A549 (cell line): ENCODE data around the gene DYRK3. TPM values are rescaled to one million over a fixed set of nuclear protein-coding genes. Genes with fewer than 3 reads are reported as not detected.
"Not testable (repeated sequence)": the region's sequence is repeated elsewhere in the genome, so short reads cannot be mapped to it uniquely, and the experiment has no call there.

Experiments
- ATAC-seq, 2 experiments: fragments of 200-7000 bp in 1 of 2; fragments of >200 bp in 1 of 2; cut with Nextera tagmentation in 1 of 2; cut with Tn5 transposase in 1 of 2; 3 replicates each; pipeline versions ENCODE4 v1.8.0 to v1.9.1; 2018 to 2020; ENCODE audit warnings: mild to moderate bottlenecking in 1 of 2, moderate library complexity in 1 of 2
- CTCF ChIA-PET: fragments of 300-600 bp; sonication (Branson Sonifier 250); formaldehyde crosslinking; extraction: SDS; loops from one replicate; lab custom pipeline; 2021; ENCODE audit warnings: antibody characterized with exemption, inconsistent platforms; lab: Yijun Ruan, JAX
- POLR2A ChIA-PET: fragments of 350-600 bp; formaldehyde crosslinking; extraction: SDS; loops from one replicate; lab custom pipeline; 2021; ENCODE audit warnings: antibody characterized with exemption, inconsistent platforms; lab: Yijun Ruan, JAX
- DNase-seq, 2 experiments: peaks; one replicate each; pipeline versions ENCODE4 v3.0.0 to v3.0.0-alpha.2; 2011 to 2016; ENCODE audit warnings: low read depth in 1 of 2, low spot score in 1 of 2
- FAIRE-seq: peaks from 2 replicates; lab custom pipeline; 2011; peaks lifted over from hg19 to GRCh38; lab: Jason Lieb, UNC
- H3K27ac ChIP-seq, 2 experiments: fragments of >200 bp; sonication (Bioruptor Twin); formaldehyde crosslinking; 3 replicates each; pipeline ENCODE4 v1.5.1; 2016 to 2017
- H3K4me1 ChIP-seq: fragments of >200 bp; sonication (Bioruptor Twin); formaldehyde crosslinking; 3 replicates; pipeline ENCODE4 v1.6.1; 2016
- H3K4me2 ChIP-seq: fragments of >200 bp; sonication (Bioruptor Twin); formaldehyde crosslinking; 3 replicates; pipeline ENCODE4 v1.6.1; 2016
- H3K4me3 ChIP-seq: fragments of >200 bp; sonication (Bioruptor Twin); formaldehyde crosslinking; 3 replicates; pipeline ENCODE4 v1.5.1; 2016
- H3K9me3 ChIP-seq: fragments of >200 bp; sonication (Bioruptor Twin); formaldehyde crosslinking; 3 replicates; pipeline ENCODE4 v1.6.1; 2016
- BHLHE40 ChIP-seq: IDR thresholded peaks from 2 replicates; pipeline ENCODE4 v1.6.1; 2012; ENCODE audit warnings: low read depth, low read length, inconsistent platforms
- CEBPB ChIP-seq, 2 experiments: fragments of >200 bp in 1 of 2; sonication (Bioruptor Twin) in 1 of 2; formaldehyde crosslinking in 1 of 2; IDR thresholded peaks; 2 replicates each; pipeline ENCODE4 v1.6.1; 2012 to 2016
- CTCF ChIP-seq: fragments of >200 bp; sonication (Bioruptor Twin); formaldehyde crosslinking; IDR thresholded peaks from 3 replicates; pipeline ENCODE4 v1.5.1; 2016
- EHF ChIP-seq: fragments of 250-450 bp; sonication (Bioruptor Pico); IDR thresholded peaks from 2 replicates; pipeline ENCODE4 v1.5.0; 2020; ENCODE audit warnings: mild to moderate bottlenecking
- FOXS1 ChIP-seq: fragments of 250-450 bp; sonication (Bioruptor Pico); IDR thresholded peaks from 2 replicates; pipeline ENCODE4 v1.5.0; 2020; ENCODE audit warnings: mild to moderate bottlenecking, moderate library complexity
- GATA3 ChIP-seq: IDR thresholded peaks from 2 replicates; pipeline ENCODE4 v1.6.1; 2012; ENCODE audit warnings: borderline replicate concordance
- HOXA7 ChIP-seq: fragments of 250-450 bp; sonication (Bioruptor Pico); IDR thresholded peaks from 2 replicates; pipeline ENCODE4 v1.5.0; 2020; ENCODE audit warnings: mild to moderate bottlenecking, moderate library complexity
- KDM5A ChIP-seq: fragments of 200-600 bp; sonication (generic); IDR thresholded peaks from 2 replicates; pipeline ENCODE4 v1.6.1; 2016; ENCODE audit warnings: antibody characterized with exemption, mild to moderate bottlenecking
- MAFK ChIP-seq: fragments of 450-650 bp; IDR thresholded peaks from 2 replicates; pipeline ENCODE4 v1.6.1; 2014; ENCODE audit not compliant: partially characterized antibody
- MAX ChIP-seq: IDR thresholded peaks from 2 replicates; pipeline ENCODE4 v1.6.1; 2012
- MAZ ChIP-seq: fragments of 150-350 bp; IDR thresholded peaks from 2 replicates; pipeline ENCODE4 v1.6.1; 2014; ENCODE audit warnings: antibody characterized with exemption, low read depth, low read length, borderline replicate concordance
- MYC ChIP-seq: IDR thresholded peaks from 2 replicates; pipeline ENCODE4 v1.6.1; 2012; ENCODE audit warnings: mild to moderate bottlenecking, inconsistent platforms, low read length, improper control_type of control experiment, borderline replicate concordance
- NFE2L2 ChIP-seq: fragments of 150-350 bp; conservative IDR thresholded peaks from 2 replicates; pipeline ENCODE4 v1.6.1; 2014; ENCODE audit warnings: low read length
- NPAS2 ChIP-seq: fragments of 250-450 bp; sonication (Bioruptor Pico); IDR thresholded peaks from 2 replicates; pipeline ENCODE4 v1.8.0; 2022; ENCODE audit warnings: mild to moderate bottlenecking, moderate library complexity, borderline replicate concordance
- NR3C1 ChIP-seq: fragments of >200 bp; sonication (Bioruptor Twin); formaldehyde crosslinking; IDR thresholded peaks from 3 replicates; pipeline ENCODE4 v1.6.1; 2017
- PBX3 ChIP-seq: IDR thresholded peaks from 2 replicates; pipeline ENCODE4 v1.6.1; 2012
- PHF8 ChIP-seq: fragments of 200-600 bp; sonication (generic); IDR thresholded peaks from 2 replicates; pipeline ENCODE4 v1.6.1; 2016; ENCODE audit warnings: low read depth, mild to moderate bottlenecking, antibody characterized with exemption, moderate library complexity, borderline replicate concordance
- POLR2A ChIP-seq: IDR thresholded peaks from 2 replicates; pipeline ENCODE4 v1.6.1; 2012; ENCODE audit warnings: mild to moderate bottlenecking, low read length
- RAD21 ChIP-seq, 2 experiments: fragments of >200 bp in 1 of 2; sonication (Bioruptor Twin) in 1 of 2; formaldehyde crosslinking in 1 of 2; IDR thresholded peaks in 1 of 2; conservative IDR thresholded peaks in 1 of 2; 2 replicates in 1 of 2; 3 replicates in 1 of 2; pipeline ENCODE4 v1.6.1; 2012 to 2018; ENCODE audit warnings: inconsistent platforms in 1 of 2
- RARB ChIP-seq: fragments of 250-450 bp; sonication (Bioruptor Pico); IDR thresholded peaks from 2 replicates; pipeline ENCODE4 v1.8.0; 2021; ENCODE audit warnings: mild to moderate bottlenecking, moderate library complexity
- SMC3 ChIP-seq: fragments of >200 bp; sonication (Bioruptor Twin); formaldehyde crosslinking; IDR thresholded peaks from 3 replicates; pipeline ENCODE4 v1.6.1; 2018; ENCODE audit warnings: inconsistent platforms
- TFCP2L1 ChIP-seq: fragments of 250-450 bp; sonication (Bioruptor Pico); IDR thresholded peaks from 2 replicates; pipeline ENCODE4 v1.5.0; 2021; ENCODE audit warnings: mild to moderate bottlenecking
- USF2 ChIP-seq: fragments of 450-650 bp; IDR thresholded peaks from 2 replicates; pipeline ENCODE4 v1.6.1; 2014; ENCODE audit warnings: antibody characterized with exemption
- ZFP36 ChIP-seq: fragments of 450-650 bp; IDR thresholded peaks from 2 replicates; pipeline ENCODE4 v1.6.1; 2014; ENCODE audit warnings: borderline replicate concordance; ENCODE audit not compliant: partially characterized antibody
- WGBS: methylation state at CpG from one replicate; pipeline ENCODE4 v1.1.6; 2017; ENCODE audit errors: missing lambda C conversion rate; 5-methylcytosine and 5-hydroxymethylcytosine counted together
- polyA plus RNA-seq, 4 experiments: library from polyadenylated mRNA; depleted of rRNA in 3 of 4; stranded (reverse); fragments of >200 nt; fragmentation: RNase III in 1 of 4; extraction: RNeasy Plus Mini Kit Qiagen cat#74134 plus additional on column Dnase treatment in 1 of 4; gene quantifications; 2 replicates in 3 of 4; 3 replicates in 1 of 4; pipeline ENCODE4 v1.2.3, GENCODE V29; 2011 to 2017

Gene DYRK3
- polyA plus RNA-seq, 2 of the 4 experiments (the other 2 are of a cell fraction): 7.3 to 8.7 TPM

- TF ChIP-seq HOXA7 (CRISPR knock-in tag) (no peak), USF2 (no peak), RARB (no peak), MYC (peak; percentile 78), FOXS1 (CRISPR knock-in tag) (peak; percentile 64; the same call in 1 of the 2 replicates)
Measured at GRCh38 chr1:206612129-206612876, 23.0 kb upstream of the DYRK3 start, which contains the start of gene EIF2D (continued).

GRCh38 chr1:206626396-206626795 is 8.9 kb upstream of the DYRK3 start:
- CTCF ChIA-PET: interaction anchor here (0.9 to 19.0 kb wide), 7 partner anchors 9 to 355 kb away, joined by 3 to 452 read pairs (median 3); partner anchors contain the start of gene EIF2D
- H3K9me3 ChIP-seq, ATAC-seq, FAIRE-seq, DNase-seq, H3K4me2 ChIP-seq, H3K4me1 ChIP-seq, POLR2A ChIA-PET, H3K27ac ChIP-seq, H3K4me3 ChIP-seq: not testable (repeated sequence)
- 46% methylated on average over 2 of the region's 2 CpGs for WGBS

GRCh38 chr1:206628916-206629315 is 6.4 kb upstream of the DYRK3 start:
- ATAC-seq (no peak), DNase-seq (no peak), FAIRE-seq (no peak)
- peak; percentile 78 for TF ChIP-seq MAFK
- TF ChIP-seq EHF (CRISPR knock-in tag): no peak
- TF ChIP-seq CEBPB (IDR thresholded peaks at IDR 0.05): no peak
- no peak for TF ChIP-seq ZFP36
- TF ChIP-seq NFE2L2: no peak
- no peak for TF ChIP-seq KDM5A
- CTCF ChIA-PET: interaction anchor here (1.2 to 19.0 kb wide), 6 partner anchors 8 to 353 kb away, joined by 3 to 452 read pairs (median 30); partner anchors contain the start of gene EIF2D
- H3K9me3 ChIP-seq: peaks cover 5% of the 10 kb centered on the region; the same call in 1 of the 3 replicates
- POLR2A ChIA-PET: no interaction called here
- no peak overlapping the region for H3K27ac ChIP-seq
- WGBS: 0% methylated on average over 1 of the region's 1 CpG
- no peak overlapping the region for H3K4me3 ChIP-seq
- no peak overlapping the region for H3K4me2 ChIP-seq
- peaks cover 4% of the 10 kb centered on the region; the same call in 1 of the 3 replicates for H3K4me1 ChIP-seq

- CTCF ChIA-PET: interaction anchor here (0.8 to 19.0 kb wide), 25 partner anchors 10 to 351 kb away, joined by 3 to 452 read pairs (median 6); partner anchors contain the start of gene EIF2D
- ATAC-seq: peak in 1 of 2 experiments; percentile 49; a peak in 3 of 6 replicates
Measured at GRCh38 chr1:206631085-206631509, 4.2 kb upstream of the DYRK3 start.

More at GRCh38 chr1:206631085-206631509, 4.2 kb upstream of the DYRK3 start:
- peaks cover 14% of the 10 kb centered on the region; the same call in 2 of the 3 replicates for H3K4me1 ChIP-seq
- peak overlapping the region in 1 of 2 experiments; percentile 2; a peak in 1 of 6 replicates for H3K27ac ChIP-seq
- FAIRE-seq (no peak), DNase-seq (peak; percentile 82 to 94)
- peaks cover 5% of the 10 kb centered on the region; the same call in 1 of the 3 replicates for H3K9me3 ChIP-seq
- no peak overlapping the region for H3K4me2 ChIP-seq
- 19% methylated on average over 4 of the region's 4 CpGs for WGBS
- POLR2A ChIA-PET: interaction anchor here (0.5 to 1.3 kb wide), 3 partner anchors 19 to 53 kb away, joined by 3 to 6 read pairs (median 4); partner anchors contain the start of gene EIF2D
- no peak for TF ChIP-seq TFCP2L1 (CRISPR knock-in tag)
- TF ChIP-seq SMC3: peak; percentile 54
- peak; percentile 97 for TF ChIP-seq USF2
- no peak for TF ChIP-seq MAZ
- TF ChIP-seq BHLHE40: no peak
- TF ChIP-seq CTCF: peak; percentile 63
- no peak for TF ChIP-seq PHF8
- TF ChIP-seq RAD21 (conservative IDR thresholded peaks at IDR 0.05 in 1 of 2, IDR thresholded peaks at IDR 0.05 in 1 of 2): peak; percentile 60 to 66
- TF ChIP-seq POLR2A: no peak
- TF ChIP-seq EHF (CRISPR knock-in tag): no peak
- TF ChIP-seq GATA3: no peak
- TF ChIP-seq MAX: peak; percentile 27; the same call in 1 of the 2 replicates
- no peak for TF ChIP-seq RARB
- TF ChIP-seq PBX3: no peak
- TF ChIP-seq NPAS2 (CRISPR knock-in tag): peak; percentile 82; the same call in 1 of the 2 replicates
- no peak for TF ChIP-seq NR3C1
- TF ChIP-seq ZFP36: no peak
- H3K4me3 ChIP-seq: no peak overlapping the region
